ENCODE measurements around the gene L3MBTL4.
"Not testable (repeated sequence)": the region's sequence is repeated elsewhere in the genome, so short reads cannot be mapped to it uniquely, and the experiment has no call there.

The L3MBTL4 gene

GRCh38 chr18:6414723-6415417, at the start of gene L3MBTL4:
L3MBTL4 (minus strand) TSS chr18:6414911; CDS start chr18:6311625, 103,286 bp downstream.
- peak; percentile 55 for DNase-seq

- no peak for DNase-seq
Measured at GRCh38 chr18:6452194-6452593, 37.5 kb upstream of the L3MBTL4 start.

- no peak for DNase-seq
Measured at GRCh38 chr18:6449213-6449612, 34.5 kb upstream of the L3MBTL4 start.

- no peak for DNase-seq
Measured at GRCh38 chr18:6444466-6445228, 29.9 kb upstream of the L3MBTL4 start.

- DNase-seq, result no peak
Measured at GRCh38 chr18:6441200-6441599, 26.5 kb upstream of the L3MBTL4 start.

GRCh38 chr18:6437937-6438818, 23.5 kb upstream of the L3MBTL4 start:
- no peak for DNase-seq

- DNase-seq, result no peak
Measured at GRCh38 chr18:6435731-6436130, 21.0 kb upstream of the L3MBTL4 start.

- DNase-seq, result no peak
Measured at GRCh38 chr18:6434987-6435709, 20.4 kb upstream of the L3MBTL4 start.

GRCh38 chr18:6434481-6434880, 19.8 kb upstream of the L3MBTL4 start:
- DNase-seq, result no peak

GRCh38 chr18:6431659-6432318, 17.1 kb upstream of the L3MBTL4 start:
- DNase-seq, result no peak

- DNase-seq, result no peak
Measured at GRCh38 chr18:6428851-6429395, 14.2 kb upstream of the L3MBTL4 start.

GRCh38 chr18:6427286-6427685, 12.6 kb upstream of the L3MBTL4 start:
- no peak for DNase-seq

GRCh38 chr18:6423289-6423688, 8.6 kb upstream of the L3MBTL4 start:
- DNase-seq, result no peak

- no peak for DNase-seq
Measured at GRCh38 chr18:6414118-6414722, 491 bp downstream of the L3MBTL4 start.

- DNase-seq, result no peak
Measured at GRCh38 chr18:6413579-6414117, 1.1 kb downstream of the L3MBTL4 start.

- no peak for DNase-seq
Measured at GRCh38 chr18:6412933-6413472, 1.7 kb downstream of the L3MBTL4 start.

- no peak for DNase-seq
Measured at GRCh38 chr18:6411382-6411781, 3.3 kb downstream of the L3MBTL4 start.

- DNase-seq, result no peak
Measured at GRCh38 chr18:6409933-6410332, 4.8 kb downstream of the L3MBTL4 start.

GRCh38 chr18:6408543-6408942, 6.2 kb downstream of the L3MBTL4 start:
- DNase-seq, result not testable (repeated sequence)

GRCh38 chr18:6406910-6407470, 7.7 kb downstream of the L3MBTL4 start:
- no peak for DNase-seq
